DMS79 treated with DMSO at 0.1 percent for 48 hours (cell line): Measurements from ENCODE around the gene NEURL4.

Experiments used
- DNase-seq: peaks from one replicate; lab custom pipeline; 2025; lab: John Stamatoyannopoulos, UW

Gene NEURL4

DNA sequence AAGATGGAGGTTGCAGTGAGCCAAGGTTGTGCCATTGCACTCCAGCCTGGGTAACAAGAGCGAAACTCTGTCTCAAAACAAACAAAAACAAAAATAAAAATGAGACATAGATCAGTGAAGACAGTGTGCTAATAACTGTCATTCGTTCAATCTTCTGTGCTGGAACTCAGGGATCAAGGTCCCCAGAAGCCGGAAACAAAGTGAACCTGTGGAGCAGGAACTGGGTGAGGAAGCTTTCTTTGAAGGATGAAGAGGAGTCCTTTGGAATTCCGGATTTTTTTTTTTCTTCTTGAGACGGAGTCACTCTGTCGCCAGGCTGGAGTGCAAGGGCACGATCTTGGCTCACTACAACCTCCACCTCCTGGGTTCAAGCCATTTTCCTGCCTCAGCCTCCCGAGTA, 49.7 kb downstream of the NEURL4 start:
- no peak for DNase-seq

DNA sequence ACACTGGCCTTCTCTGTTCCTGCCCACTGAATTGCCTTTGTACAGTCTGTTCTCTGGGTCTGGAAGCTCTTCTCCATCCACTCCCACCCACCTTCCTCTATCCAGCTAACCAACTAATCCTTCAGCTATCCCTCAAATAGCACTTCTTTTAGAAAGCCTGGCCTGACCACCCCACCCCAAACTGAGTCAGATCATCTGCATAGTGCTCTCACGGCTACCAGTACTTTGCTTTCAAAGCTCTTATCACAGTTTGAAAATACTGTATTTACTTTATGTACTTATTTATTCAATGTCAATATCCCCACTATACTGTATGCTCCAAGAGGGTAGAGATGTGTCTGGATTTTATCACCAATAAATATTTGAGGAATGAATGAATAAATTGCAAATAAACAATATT, 62.4 kb downstream of the NEURL4 start:
- DNase-seq, result no peak
